Measurements from ENCODE around the gene FAM170B. TPM values are rescaled to one million over a fixed set of nuclear protein-coding genes. Genes with fewer than 3 reads are reported as not detected.

Gene FAM170B
- total RNA-seq, 4 donors from 2014 or later, result not detected

DNA sequence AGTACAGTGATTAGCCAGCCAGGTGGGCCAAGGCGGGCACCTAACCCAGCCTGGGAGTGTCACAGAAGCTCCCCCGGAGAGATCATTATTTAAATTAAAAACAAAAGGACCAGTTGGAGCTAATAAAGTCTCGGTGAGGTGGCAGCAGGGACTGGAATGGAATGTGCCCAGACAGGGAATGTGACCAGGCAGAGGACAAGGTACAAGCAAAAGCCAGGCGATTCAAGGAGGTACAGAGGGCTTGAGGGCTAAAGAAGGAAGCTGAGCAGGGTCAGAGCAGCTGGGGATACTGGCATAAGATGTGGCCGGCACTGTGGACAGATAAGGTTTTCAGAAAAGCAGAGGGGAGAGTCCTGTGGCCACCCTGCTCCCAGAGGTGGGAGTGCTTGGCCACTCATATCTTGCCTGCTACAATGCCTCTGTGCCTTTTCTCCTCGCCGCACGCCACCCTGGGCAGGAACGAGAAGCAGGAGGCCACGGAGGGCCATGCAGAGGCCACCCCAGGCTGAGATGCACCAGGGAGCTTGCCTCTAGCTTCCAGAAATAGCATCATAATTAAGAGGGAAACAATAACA lies 41.2 kb upstream of the FAM170B start:
- no peak for DNase-seq (ENCODE audit: extremely low spot score)
- Histone ChIP-seq H3K36me3 (no peaks in the 10 kb centered on the region), H3K27ac (replicated peaks in 1 of 4) (no peak overlapping the region), H3K4me1 (peaks cover 20 to 47% (median 32%) of the 10 kb centered on the region in 4 donors), H3K9me3 (no peaks in the 10 kb centered on the region), H3K4me3 (no peak overlapping the region), H3K27me3 (no peaks in the 10 kb centered on the region)
- intact Hi-C loops (cut with DNase I), result no loop called here
- TF ChIP-seq, protein P1, sequence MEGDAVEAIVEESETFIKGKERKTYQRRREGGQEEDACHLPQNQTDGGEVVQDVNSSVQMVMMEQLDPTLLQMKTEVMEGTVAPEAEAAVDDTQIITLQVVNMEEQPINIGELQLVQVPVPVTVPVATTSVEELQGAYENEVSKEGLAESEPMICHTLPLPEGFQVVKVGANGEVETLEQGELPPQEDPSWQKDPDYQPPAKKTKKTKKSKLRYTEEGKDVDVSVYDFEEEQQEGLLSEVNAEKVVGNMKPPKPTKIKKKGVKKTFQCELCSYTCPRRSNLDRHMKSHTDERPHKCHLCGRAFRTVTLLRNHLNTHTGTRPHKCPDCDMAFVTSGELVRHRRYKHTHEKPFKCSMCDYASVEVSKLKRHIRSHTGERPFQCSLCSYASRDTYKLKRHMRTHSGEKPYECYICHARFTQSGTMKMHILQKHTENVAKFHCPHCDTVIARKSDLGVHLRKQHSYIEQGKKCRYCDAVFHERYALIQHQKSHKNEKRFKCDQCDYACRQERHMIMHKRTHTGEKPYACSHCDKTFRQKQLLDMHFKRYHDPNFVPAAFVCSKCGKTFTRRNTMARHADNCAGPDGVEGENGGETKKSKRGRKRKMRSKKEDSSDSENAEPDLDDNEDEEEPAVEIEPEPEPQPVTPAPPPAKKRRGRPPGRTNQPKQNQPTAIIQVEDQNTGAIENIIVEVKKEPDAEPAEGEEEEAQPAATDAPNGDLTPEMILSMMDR (IDR thresholded peaks at IDR 0.05), result no peak
- TF ChIP-seq POLR2A (IDR thresholded peaks at IDR 0.05; ENCODE audit: low read depth) (no peak), POLR2AphosphoS5 (IDR thresholded peaks at IDR 0.05) (no peak), EP300 (IDR thresholded peaks at IDR 0.05) (no peak)
- 87% methylated on average over 10 of the region's 10 CpGs for WGBS

DNA sequence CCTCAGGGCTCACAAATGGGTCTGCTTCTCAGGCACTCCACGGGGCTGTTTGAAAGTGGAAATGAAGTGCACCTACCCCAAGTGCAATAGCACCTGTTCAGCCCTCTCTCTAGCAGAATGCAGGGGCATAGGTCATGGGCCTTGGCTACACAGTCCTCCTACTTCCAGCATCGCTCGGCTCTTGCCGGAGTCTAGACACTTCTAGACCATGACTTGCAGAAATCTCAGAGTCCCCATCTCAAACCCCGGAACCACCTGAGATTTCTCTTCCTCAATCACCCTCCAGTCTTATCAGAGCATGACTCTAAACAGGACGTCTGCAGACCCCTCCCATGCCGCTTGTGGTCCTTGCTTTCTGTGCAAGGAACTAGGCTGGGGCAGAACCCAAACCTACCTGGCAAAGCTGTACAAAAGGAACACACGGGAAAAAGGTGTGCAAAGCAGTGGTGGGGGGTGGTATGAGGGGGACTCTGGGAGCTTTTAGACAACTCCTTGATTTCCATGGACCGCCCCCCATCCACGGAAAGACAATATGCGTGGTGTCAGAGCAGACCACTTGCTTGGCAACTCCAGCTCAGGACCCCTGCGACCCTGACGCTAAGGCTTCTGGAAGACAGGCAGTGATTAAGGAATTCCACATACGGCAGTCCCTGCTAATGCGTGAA lies 40.6 kb upstream of the FAM170B start:
- no peaks in the 10 kb centered on the region for H3K27me3 ChIP-seq
- no peaks in the 10 kb centered on the region for H3K36me3 ChIP-seq
- 71% methylated on average over 14 of the region's 15 CpGs for WGBS
- no peaks in the 10 kb centered on the region for H3K9me3 ChIP-seq
- peak; percentile 55 for DNase-seq (ENCODE audit: extremely low spot score)
- TF ChIP-seq, protein P1 (IDR thresholded peaks at IDR 0.05), result no peak
- TF ChIP-seq POLR2AphosphoS5 (IDR thresholded peaks at IDR 0.05), result no peak
- no peak for TF ChIP-seq EP300 (IDR thresholded peaks at IDR 0.05)
- TF ChIP-seq POLR2A (IDR thresholded peaks at IDR 0.05; ENCODE audit: low read depth), result no peak
- H3K27ac ChIP-seq (replicated peaks in 1 of 4), result no peak overlapping the region
- H3K4me3 ChIP-seq, result no peak overlapping the region
- peaks cover 20 to 47% (median 32%) of the 10 kb centered on the region in 4 donors for H3K4me1 ChIP-seq
- intact Hi-C loops (cut with DNase I), result no loop called here

DNA sequence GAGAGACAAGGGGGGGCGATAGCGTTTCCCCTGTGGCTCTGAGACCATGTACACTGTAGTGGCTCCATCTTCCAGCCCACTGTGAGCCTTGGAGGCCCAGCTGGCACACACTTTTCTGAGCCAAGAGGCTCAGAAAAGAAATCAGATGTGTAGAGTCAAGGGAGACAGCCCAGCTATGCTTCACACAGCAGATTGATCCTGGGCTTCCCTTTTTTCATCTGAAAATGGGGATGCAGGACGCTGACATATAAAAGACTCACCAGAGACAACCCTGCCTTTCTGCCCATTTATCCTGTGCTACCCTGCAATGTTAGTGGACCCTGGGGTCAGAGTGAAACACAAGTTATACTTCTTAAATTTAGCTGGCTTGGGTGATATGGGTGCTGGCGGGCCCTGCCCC lies 40.0 kb upstream of the FAM170B start:
- Histone ChIP-seq H3K36me3 (no peaks in the 10 kb centered on the region), H3K27ac (replicated peaks in 1 of 4) (no peak overlapping the region), H3K27me3 (no peaks in the 10 kb centered on the region), H3K9me3 (no peaks in the 10 kb centered on the region), H3K4me1 (peaks cover 20 to 43% (median 32%) of the 10 kb centered on the region in 4 donors), H3K4me3 (no peak overlapping the region)
- intact Hi-C loops (cut with DNase I), result no loop called here
- TF ChIP-seq POLR2A (IDR thresholded peaks at IDR 0.05; ENCODE audit: low read depth) (no peak), EP300 (IDR thresholded peaks at IDR 0.05) (no peak), POLR2AphosphoS5 (IDR thresholded peaks at IDR 0.05) (no peak)
- TF ChIP-seq, protein P1 (IDR thresholded peaks at IDR 0.05), result no peak
- peak; percentile 42 for DNase-seq (ENCODE audit: extremely low spot score)
- WGBS, result 62% methylated on average over 3 of the region's 4 CpGs

DNA sequence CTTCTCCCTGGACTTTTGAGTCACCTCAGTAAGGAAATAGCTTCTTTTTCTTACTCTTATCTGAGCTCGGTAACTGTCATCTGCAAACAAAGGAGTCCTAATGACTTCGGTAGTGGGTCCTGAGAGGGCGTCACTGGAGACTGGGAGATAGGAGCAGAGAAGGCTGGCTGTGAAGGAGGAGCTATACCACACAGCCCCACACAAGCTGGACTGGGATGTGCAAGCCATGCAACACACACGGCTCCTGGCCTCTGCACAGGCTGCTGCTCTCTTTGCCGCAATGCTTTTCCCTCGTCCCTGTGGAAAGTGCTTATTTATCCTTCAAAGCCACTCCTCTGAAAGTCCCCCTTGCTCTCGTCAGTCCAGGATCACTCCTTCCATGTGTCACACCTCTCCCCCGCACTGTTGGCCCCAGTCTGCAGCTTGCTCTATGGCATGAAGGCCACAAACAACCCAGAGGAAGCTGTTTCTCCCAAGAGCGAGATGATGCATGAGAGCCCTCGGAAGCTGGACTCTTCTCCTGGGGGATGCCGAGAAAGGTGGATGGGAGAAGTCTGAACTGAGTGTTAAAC lies 39.5 kb upstream of the FAM170B start:
- Histone ChIP-seq H3K4me3 (no peak overlapping the region), H3K36me3 (no peaks in the 10 kb centered on the region), H3K27ac (replicated peaks in 1 of 4) (no peak overlapping the region), H3K9me3 (no peaks in the 10 kb centered on the region), H3K4me1 (peaks cover 17 to 40% (median 32%) of the 10 kb centered on the region in 4 donors), H3K27me3 (no peaks in the 10 kb centered on the region)
- intact Hi-C loops (cut with DNase I), result no loop called here
- TF ChIP-seq POLR2AphosphoS5 (IDR thresholded peaks at IDR 0.05) (no peak), POLR2A (IDR thresholded peaks at IDR 0.05; ENCODE audit: low read depth) (no peak), EP300 (IDR thresholded peaks at IDR 0.05) (no peak)
- TF ChIP-seq, protein P1 (IDR thresholded peaks at IDR 0.05), result no peak
- 93% methylated on average over 11 of the region's 11 CpGs for WGBS
- DNase-seq (ENCODE audit: extremely low spot score), result peak; percentile 60

Measured in esophagus muscularis mucosa (tissue), 4 donors.